Liver (tissue), 9 donors: ENCODE results near the gene SLC6A5. TPM values are rescaled to one million over a fixed set of nuclear protein-coding genes. Genes with fewer than 3 reads are reported as not detected.

Experiments used
- DNase-seq: peaks from one replicate; pipeline ENCODE4 v3.0.0-alpha.2; 2017; ENCODE audit warnings: low spot score
- H3K27ac ChIP-seq, 2 donors: one replicate each; pipeline ENCODE4 v1.7.0; 2013; ENCODE audit warnings: inconsistent platforms in 2 of 2, low read length in 2 of 2, control low read depth in 1 of 2, low read depth in 1 of 2, mild to moderate bottlenecking in 1 of 2
- H3K27me3 ChIP-seq, 4 donors: one replicate each; pipeline versions ENCODE4 v1.6.1 to v1.7.0; 2013; ENCODE audit warnings: low read length in 3 of 4, inconsistent platforms in 1 of 4, mild to moderate bottlenecking in 1 of 4, moderate library complexity in 1 of 4; ENCODE audit not compliant: control insufficient read depth in 4 of 4, insufficient read depth in 4 of 4
- H3K36me3 ChIP-seq, 4 donors: one replicate each; pipeline versions ENCODE4 v1.6.1 to v1.7.0; 2013; ENCODE audit warnings: low read length in 3 of 4, mild to moderate bottlenecking in 3 of 4, low read depth in 1 of 4, moderate library complexity in 1 of 4; ENCODE audit not compliant: control insufficient read depth in 4 of 4, insufficient read depth in 3 of 4
- H3K4me1 ChIP-seq, 4 donors: one replicate each; pipeline versions ENCODE4 v1.6.1 to v1.7.0; 2013; ENCODE audit warnings: low read length in 3 of 4, mild to moderate bottlenecking in 3 of 4, moderate library complexity in 1 of 4; ENCODE audit not compliant: control insufficient read depth in 4 of 4, insufficient read depth in 4 of 4
- H3K4me3 ChIP-seq, 3 donors: one replicate each; pipeline versions ENCODE4 v1.6.1 to v1.7.0; 2013; ENCODE audit warnings: low read length in 3 of 3, control low read depth in 1 of 3, low read depth in 1 of 3, mild to moderate bottlenecking in 1 of 3
- H3K9ac ChIP-seq, 2 donors: one replicate each; pipeline ENCODE4 v1.7.0; 2013; ENCODE audit warnings: low read length in 2 of 2, mild to moderate bottlenecking in 2 of 2, moderate library complexity in 2 of 2, control low read depth in 1 of 2, low read depth in 1 of 2
- H3K9me3 ChIP-seq, 4 donors: one replicate each; pipeline versions ENCODE4 v1.6.1 to v1.7.0; 2013; ENCODE audit warnings: low read length in 3 of 4; ENCODE audit not compliant: control insufficient read depth in 4 of 4
- ATF3 ChIP-seq: IDR thresholded peaks from 2 replicates; pipeline ENCODE4 v1.6.1; 2016; ENCODE audit warnings: antibody characterized with exemption
- EGR1 ChIP-seq, 2 donors: IDR thresholded peaks; 2 replicates each; pipeline ENCODE4 v1.6.1; 2016 to 2018; ENCODE audit warnings: antibody characterized with exemption in 2 of 2, low read depth in 2 of 2
- FOXA1 ChIP-seq: IDR thresholded peaks from 2 replicates; pipeline ENCODE4 v1.6.1; 2016; ENCODE audit warnings: antibody characterized with exemption
- FOXA2 ChIP-seq: IDR thresholded peaks from 2 replicates; pipeline ENCODE4 v1.6.1; 2016; ENCODE audit warnings: antibody characterized with exemption
- HNF4A ChIP-seq, 2 donors: conservative IDR thresholded peaks; 2 replicates each; pipeline ENCODE4 v1.6.1; 2016; ENCODE audit warnings: antibody characterized with exemption in 2 of 2, mild to moderate bottlenecking in 2 of 2
- HNF4G ChIP-seq: IDR thresholded peaks from 2 replicates; pipeline ENCODE4 v1.6.1; 2016; ENCODE audit warnings: antibody characterized with exemption
- JUND ChIP-seq, 2 donors: IDR thresholded peaks; 2 replicates each; pipeline ENCODE4 v1.6.1; 2016; ENCODE audit warnings: antibody characterized with exemption in 2 of 2
- MAX ChIP-seq: IDR thresholded peaks from 2 replicates; pipeline ENCODE4 v1.6.1; 2016; ENCODE audit warnings: antibody characterized with exemption
- NR2F2 ChIP-seq: IDR thresholded peaks from 2 replicates; pipeline ENCODE4 v1.6.1; 2016; ENCODE audit warnings: antibody characterized with exemption
- REST ChIP-seq: IDR thresholded peaks from 2 replicates; pipeline ENCODE4 v1.6.1; 2016; ENCODE audit warnings: antibody characterized with exemption, mild to moderate bottlenecking
- RXRA ChIP-seq, 2 donors: IDR thresholded peaks; 2 replicates each; pipeline ENCODE4 v1.6.1; 2017 to 2018; ENCODE audit warnings: antibody characterized with exemption in 2 of 2, mild to moderate bottlenecking in 1 of 2
- SP1 ChIP-seq: IDR thresholded peaks from 2 replicates; pipeline ENCODE4 v1.6.1; 2018; ENCODE audit warnings: antibody characterized with exemption, mild to moderate bottlenecking
- ZBTB33 ChIP-seq: IDR thresholded peaks from 2 replicates; pipeline ENCODE4 v1.6.1; 2016; ENCODE audit warnings: antibody characterized with exemption
- WGBS: extraction: QIAGEN DNeasy Blood & Tissue Kit; methylation state at CpG from one replicate; pipeline ENCODE4 v1.1.7; 2013; 5-methylcytosine and 5-hydroxymethylcytosine counted together
- polyA plus RNA-seq, 2 donors: library from polyadenylated mRNA; stranded (reverse) in 1 of 2; unstranded in 1 of 2; fragments of 200-250 nt in 1 of 2; fragments of >200 nt in 1 of 2; fragmentation: Nextera tagmentation in 1 of 2; extraction: Ambion mirVana in 1 of 2; gene quantifications; one replicate each; pipeline versions ENCODE4 v1.2.1 to v1.2.3, GENCODE V29; 2013 to 2015
- total RNA-seq, 2 donors: library from RNA; depleted of rRNA; stranded (reverse); fragments of >200 nt; gene quantifications; one replicate each; pipeline ENCODE4 v1.2.3, GENCODE V29; 2014
- donor health status: healthy.
- donor health status: healthy.
- donor health status: healthy.
- donor health status: healthy.
- donor health status: healthy.

The SLC6A5 gene
- total and polyA plus RNA-seq, 4 donors = not detected

GRCh38 chr11:20688761-20689160 lies 89.4 kb downstream of the SLC6A5 start:
- WGBS = 52% methylated on average over 3 of the region's 3 CpGs
- no peaks in the 10 kb centered on the region for H3K9me3 ChIP-seq
- H3K27me3 ChIP-seq = no peaks in the 10 kb centered on the region
- H3K36me3 ChIP-seq = no peaks in the 10 kb centered on the region
- no peak overlapping the region for H3K27ac ChIP-seq
- no peaks in the 10 kb centered on the region for H3K4me1 ChIP-seq
- DNase-seq = no peak
- H3K4me3 ChIP-seq = no peak overlapping the region
- TF ChIP-seq ATF3 = no peak
- TF ChIP-seq REST = no peak
- no peak for TF ChIP-seq HNF4G
- TF ChIP-seq ZBTB33 = no peak
- no peak for TF ChIP-seq FOXA2
- TF ChIP-seq JUND (IDR thresholded peaks at IDR 0.05) = no peak
- TF ChIP-seq SP1 = no peak
- no peak for TF ChIP-seq NR2F2
- no peak for TF ChIP-seq FOXA1
- TF ChIP-seq HNF4A (conservative IDR thresholded peaks at IDR 0.05) = no peak
- no peak for TF ChIP-seq RXRA (IDR thresholded peaks at IDR 0.05)
- H3K9ac ChIP-seq = no peak overlapping the region

GRCh38 chr11:20707876-20708275 lies 108.5 kb downstream of the SLC6A5 start:
- Histone ChIP-seq H3K36me3 (no peaks in the 10 kb centered on the region), H3K4me3 (no peak overlapping the region), H3K4me1 (no peaks in the 10 kb centered on the region), H3K27ac (no peak overlapping the region), H3K27me3 (no peaks in the 10 kb centered on the region), H3K9ac (no peak overlapping the region), H3K9me3 (no peaks in the 10 kb centered on the region)
- no peak for TF ChIP-seq JUND (IDR thresholded peaks at IDR 0.05)
- TF ChIP-seq MAX = no peak
- no peak for TF ChIP-seq FOXA1
- no peak for TF ChIP-seq SP1
- no peak for TF ChIP-seq HNF4A (conservative IDR thresholded peaks at IDR 0.05)
- TF ChIP-seq NR2F2 = no peak
- no peak for TF ChIP-seq EGR1 (IDR thresholded peaks at IDR 0.05; ENCODE audit: low read depth in 2 of 2)
- TF ChIP-seq ZBTB33 = no peak
- 52% methylated on average over 6 of the region's 6 CpGs for WGBS
- DNase-seq = no peak

Other genes starting within 250 kb of the SLC6A5 start
- gene HTATIP2, start 235.9 kb upstream of the SLC6A5 start, total RNA-seq = 10 to 100 TPM; 16.5 to 43.2 TPM
- 10 to 100 TPM; 84.9 to 93.6 TPM for gene HTATIP2, start 235.9 kb upstream of the SLC6A5 start, polyA plus RNA-seq
- 10 to 100 TPM in 1 of 2 donors, 1 to 10 TPM in 1; 9.7 to 15.8 TPM for gene PRMT3, start 211.9 kb upstream of the SLC6A5 start, total RNA-seq
- 1 to 10 TPM; 3.5 to 5.8 TPM for gene PRMT3, start 211.9 kb upstream of the SLC6A5 start, polyA plus RNA-seq
- gene NELL1, start 70.0 kb downstream of the SLC6A5 start, total RNA-seq = not detected
- not detected for gene NELL1, start 70.0 kb downstream of the SLC6A5 start, polyA plus RNA-seq